OCI-LY1 (cell line): Measurements from ENCODE around the gene PTPN13.

ENCODE experiments used
- H2AFZ ChIP-seq: fragments of 200-600 bp; sonication (generic), shearing (Covaris generic); 2 replicates; pipeline ENCODE4 v1.6.0; 2014; ENCODE audit warnings: antibody characterized with exemption, mild to moderate bottlenecking, low read length
- H3F3A ChIP-seq: fragments of 200-600 bp; sonication (generic), shearing (Covaris generic); 2 replicates; pipeline ENCODE4 v1.6.0; 2014; ENCODE audit warnings: mild to moderate bottlenecking, antibody characterized with exemption, low read length, moderate library complexity; ENCODE audit not compliant: insufficient read depth
- H3K27ac ChIP-seq: fragments of 200-600 bp; sonication (generic); 2 replicates; pipeline ENCODE4 v1.5.1; 2014; ENCODE audit warnings: low read length, mixed run types, mild to moderate bottlenecking, low read depth; ENCODE audit not compliant: poor library complexity, severe bottlenecking
- H3K27me3 ChIP-seq: fragments of 200-600 bp; sonication (generic); 2 replicates; pipeline ENCODE4 v1.6.0; 2014; ENCODE audit warnings: antibody characterized with exemption, mild to moderate bottlenecking, low read length, moderate library complexity; ENCODE audit not compliant: insufficient read depth
- H3K36me3 ChIP-seq: fragments of 200-600 bp; sonication (generic); 2 replicates; pipeline ENCODE4 v1.6.1; 2014; ENCODE audit warnings: mild to moderate bottlenecking, antibody characterized with exemption, low read length, moderate library complexity, mixed read lengths; ENCODE audit not compliant: insufficient read depth
- H3K4me1 ChIP-seq: fragments of 200-600 bp; sonication (generic); 2 replicates; pipeline ENCODE4 v1.5.1; 2014; ENCODE audit warnings: mild to moderate bottlenecking, low read length, moderate library complexity; ENCODE audit not compliant: insufficient read depth, severe bottlenecking
- H3K4me2 ChIP-seq: fragments of 200-600 bp; sonication (generic), shearing (Covaris generic); 2 replicates; pipeline ENCODE4 v1.6.1; 2014; ENCODE audit warnings: low read length
- H3K4me3 ChIP-seq: fragments of 200-600 bp; sonication (generic); 2 replicates; pipeline ENCODE4 v1.5.1; 2014; ENCODE audit warnings: low read length, low read depth, mild to moderate bottlenecking, mixed read lengths; ENCODE audit not compliant: poor library complexity, severe bottlenecking
- H3K79me2 ChIP-seq: fragments of 200-600 bp; shearing (Covaris generic); 2 replicates; pipeline ENCODE4 v1.6.1; 2016; ENCODE audit warnings: mixed run types, low read length, mixed read lengths; ENCODE audit not compliant: insufficient read depth
- H3K9ac ChIP-seq: fragments of 200-600 bp; sonication (generic), shearing (Covaris generic); 2 replicates; pipeline ENCODE4 v1.6.1; 2014; ENCODE audit warnings: mild to moderate bottlenecking, low read length, mixed read lengths
- H3K9me2 ChIP-seq: fragments of 200-600 bp; sonication (generic), shearing (Covaris generic); 2 replicates; pipeline ENCODE4 v1.6.1; 2014; ENCODE audit warnings: low read depth, mild to moderate bottlenecking, low read length, mixed read lengths
- H3K9me3 ChIP-seq: fragments of 200-600 bp; shearing (Covaris generic); 2 replicates; pipeline ENCODE4 v1.6.1; 2014; ENCODE audit warnings: low read length, mixed read lengths
- H4K20me1 ChIP-seq: fragments of 200-600 bp; sonication (generic), shearing (Covaris generic); 2 replicates; pipeline ENCODE4 v1.6.0; 2016; ENCODE audit warnings: mild to moderate bottlenecking, low read length; ENCODE audit not compliant: insufficient read depth
- EZH2 ChIP-seq: fragments of 200-600 bp; sonication (generic), shearing (Covaris generic); IDR thresholded peaks from 2 replicates; pipeline ENCODE4 v1.8.0; 2017; ENCODE audit warnings: borderline replicate concordance, mixed run types, mild to moderate bottlenecking, antibody characterized with exemption, low read length, moderate library complexity, mixed read lengths
- TF ChIP-seq, protein P1 (sequence below): fragments of 200-600 bp; sonication (generic), shearing (Covaris generic); IDR thresholded peaks from 2 replicates; pipeline ENCODE4 v1.5.1; 2017; ENCODE audit warnings: mild to moderate bottlenecking, antibody characterized with exemption, low read length, moderate library complexity, mixed read lengths

The PTPN13 gene

DNA sequence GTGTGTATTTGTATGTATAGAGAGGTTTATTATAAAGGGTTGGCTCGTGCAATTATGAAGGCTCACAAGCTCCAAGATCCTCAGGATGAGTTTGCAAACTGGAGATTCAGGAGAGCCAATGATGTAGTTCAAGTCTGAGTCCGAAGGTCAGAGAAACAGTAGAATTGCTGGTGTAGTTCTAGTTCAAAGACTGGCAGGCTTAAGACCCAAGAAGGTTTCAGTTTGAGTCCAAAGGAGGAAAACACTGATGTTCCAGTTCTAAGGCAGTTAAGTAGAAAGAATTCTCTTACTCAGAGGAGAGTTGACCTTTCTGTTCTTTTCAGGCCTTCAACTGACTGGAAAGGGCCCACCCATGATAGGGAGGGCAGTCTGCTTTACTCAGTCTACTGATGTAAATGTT is 89.1 kb downstream of the PTPN13 start:
- Histone ChIP-seq H3K4me3 (no peak overlapping the region), H3K9me2 (no peaks in the 10 kb centered on the region), H3K79me2 (no peaks in the 10 kb centered on the region), H4K20me1 (no peaks in the 10 kb centered on the region), H3K27ac (no peak overlapping the region), H3K4me1 (no peaks in the 10 kb centered on the region), H3F3A (no peaks in the 10 kb centered on the region), H2AFZ (no peak overlapping the region), H3K36me3 (no peaks in the 10 kb centered on the region), H3K4me2 (no peak overlapping the region), H3K9ac (no peak overlapping the region), H3K9me3 (no peaks in the 10 kb centered on the region), H3K27me3 (no peaks in the 10 kb centered on the region)
- TF ChIP-seq, protein P1, sequence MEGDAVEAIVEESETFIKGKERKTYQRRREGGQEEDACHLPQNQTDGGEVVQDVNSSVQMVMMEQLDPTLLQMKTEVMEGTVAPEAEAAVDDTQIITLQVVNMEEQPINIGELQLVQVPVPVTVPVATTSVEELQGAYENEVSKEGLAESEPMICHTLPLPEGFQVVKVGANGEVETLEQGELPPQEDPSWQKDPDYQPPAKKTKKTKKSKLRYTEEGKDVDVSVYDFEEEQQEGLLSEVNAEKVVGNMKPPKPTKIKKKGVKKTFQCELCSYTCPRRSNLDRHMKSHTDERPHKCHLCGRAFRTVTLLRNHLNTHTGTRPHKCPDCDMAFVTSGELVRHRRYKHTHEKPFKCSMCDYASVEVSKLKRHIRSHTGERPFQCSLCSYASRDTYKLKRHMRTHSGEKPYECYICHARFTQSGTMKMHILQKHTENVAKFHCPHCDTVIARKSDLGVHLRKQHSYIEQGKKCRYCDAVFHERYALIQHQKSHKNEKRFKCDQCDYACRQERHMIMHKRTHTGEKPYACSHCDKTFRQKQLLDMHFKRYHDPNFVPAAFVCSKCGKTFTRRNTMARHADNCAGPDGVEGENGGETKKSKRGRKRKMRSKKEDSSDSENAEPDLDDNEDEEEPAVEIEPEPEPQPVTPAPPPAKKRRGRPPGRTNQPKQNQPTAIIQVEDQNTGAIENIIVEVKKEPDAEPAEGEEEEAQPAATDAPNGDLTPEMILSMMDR: no peak
- TF ChIP-seq EZH2: no peak

DNA sequence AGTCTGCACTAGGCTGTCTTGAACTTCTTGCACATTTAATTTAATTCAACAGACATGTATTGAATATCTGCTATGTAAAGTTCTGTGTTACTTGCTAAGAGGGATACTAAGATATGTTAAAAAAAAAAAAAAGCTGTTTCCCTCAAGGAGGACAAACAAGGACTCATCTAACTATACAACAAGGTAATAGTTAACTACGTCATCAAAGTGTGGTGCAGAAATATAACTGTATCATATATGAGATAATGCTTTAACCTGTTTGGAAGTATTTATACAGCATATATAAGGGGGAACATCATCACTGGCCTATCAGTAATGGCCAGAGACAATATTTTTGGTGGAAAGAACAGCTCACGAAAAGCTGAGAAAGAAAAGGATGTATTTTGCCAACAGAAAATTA is 89.9 kb downstream of the PTPN13 start:
- TF ChIP-seq, protein P1: no peak
- TF ChIP-seq EZH2: no peak
- Histone ChIP-seq H3F3A (no peaks in the 10 kb centered on the region), H3K9me2 (no peaks in the 10 kb centered on the region), H3K27me3 (no peaks in the 10 kb centered on the region), H3K9me3 (no peaks in the 10 kb centered on the region), H3K4me2 (no peak overlapping the region), H4K20me1 (no peaks in the 10 kb centered on the region), H3K4me1 (no peaks in the 10 kb centered on the region), H3K4me3 (no peak overlapping the region), H3K79me2 (no peaks in the 10 kb centered on the region), H2AFZ (no peak overlapping the region), H3K36me3 (no peaks in the 10 kb centered on the region), H3K9ac (no peak overlapping the region), H3K27ac (no peak overlapping the region)

DNA sequence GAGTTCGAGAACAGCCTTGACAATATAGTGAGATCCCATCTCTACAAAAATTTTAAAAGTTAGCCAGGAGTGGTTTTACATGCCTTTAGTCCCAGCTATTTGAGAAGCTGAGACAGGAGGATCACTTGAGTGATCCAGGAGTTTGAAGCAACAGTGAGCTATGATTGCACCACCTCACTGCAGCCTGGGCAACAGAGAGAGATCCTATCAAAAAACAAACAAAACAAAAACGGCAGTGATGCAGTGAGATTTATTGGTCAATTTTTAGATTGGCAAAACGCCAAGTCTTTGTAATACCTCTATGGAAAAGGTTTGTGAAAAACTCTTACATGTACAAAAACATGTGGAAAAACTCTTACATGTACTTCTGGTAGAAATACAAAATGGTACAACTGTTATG is 91.3 kb downstream of the PTPN13 start:
- Histone ChIP-seq H3K27ac (no peak overlapping the region), H3K36me3 (no peaks in the 10 kb centered on the region), H3K4me2 (no peak overlapping the region), H3K4me1 (no peaks in the 10 kb centered on the region), H3K9me3 (no peaks in the 10 kb centered on the region), H3K9ac (no peak overlapping the region), H2AFZ (no peak overlapping the region), H3K79me2 (no peaks in the 10 kb centered on the region), H4K20me1 (no peaks in the 10 kb centered on the region), H3K9me2 (no peaks in the 10 kb centered on the region), H3F3A (no peaks in the 10 kb centered on the region), H3K4me3 (no peak overlapping the region), H3K27me3 (no peaks in the 10 kb centered on the region)
- TF ChIP-seq, protein P1: no peak
- no peak for TF ChIP-seq EZH2
